ENCODE results near the gene DZIP1. TPM values are rescaled to one million over a fixed set of nuclear protein-coding genes. Genes with fewer than 3 reads are reported as not detected.

The DZIP1 gene
- total and polyA plus RNA-seq, 2 donors (not counting 1 experiment from before 2014, with no cell fraction given) = not detected

DNA sequence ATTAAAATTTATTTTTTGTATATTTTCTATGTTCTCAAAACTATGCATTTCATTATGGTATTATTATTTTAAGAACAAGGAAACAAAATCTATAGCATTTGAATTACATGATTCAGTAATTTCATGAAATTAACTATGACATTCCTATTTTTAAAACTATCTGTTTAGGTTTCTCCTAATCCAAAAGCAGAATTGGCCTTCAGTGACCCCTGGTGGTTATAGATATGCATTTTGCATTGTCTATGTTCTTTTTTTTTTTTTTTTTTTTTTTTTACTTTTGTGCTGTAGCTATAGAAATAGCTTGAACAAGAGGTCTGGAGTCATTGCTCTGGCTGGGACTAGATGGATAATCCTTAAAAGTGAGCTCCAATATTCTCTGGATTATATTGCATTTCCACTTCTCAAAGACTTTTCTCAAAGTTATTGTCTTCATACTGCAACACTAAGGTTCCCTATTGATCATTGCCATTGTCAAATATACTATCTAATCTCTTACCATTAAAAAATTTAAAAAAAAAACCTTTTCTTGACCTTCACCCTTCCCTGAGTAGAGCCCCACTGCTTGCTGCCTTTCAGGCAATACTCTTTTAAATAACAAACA lies 16.6 kb upstream of the DZIP1 start:
- H3K79me2 ChIP-seq (ENCODE audit: control insufficient read depth, insufficient read depth, low read length) = no peaks in the 10 kb centered on the region
- H3K27me3 ChIP-seq (replicated peaks in 1 of 4; ENCODE audit: control extremely low read depth in 1 of 4, control insufficient read depth in 3 of 4, insufficient read depth in 4 of 4, low read length in 3 of 4) = no peaks in the 10 kb centered on the region
- H3K4me1 Mint-ChIP-seq = no peaks in the 10 kb centered on the region
- no peaks in the 10 kb centered on the region for H4K20me1 ChIP-seq (ENCODE audit: control insufficient read depth, insufficient read depth, low read length, poor library complexity, severe bottlenecking)
- no peak for TF ChIP-seq EZH2 (IDR thresholded peaks at IDR 0.05; ENCODE audit: borderline replicate concordance, insufficient read depth, low read depth, low read length, poor library complexity, severe bottlenecking)
- TF ChIP-seq, protein P1, sequence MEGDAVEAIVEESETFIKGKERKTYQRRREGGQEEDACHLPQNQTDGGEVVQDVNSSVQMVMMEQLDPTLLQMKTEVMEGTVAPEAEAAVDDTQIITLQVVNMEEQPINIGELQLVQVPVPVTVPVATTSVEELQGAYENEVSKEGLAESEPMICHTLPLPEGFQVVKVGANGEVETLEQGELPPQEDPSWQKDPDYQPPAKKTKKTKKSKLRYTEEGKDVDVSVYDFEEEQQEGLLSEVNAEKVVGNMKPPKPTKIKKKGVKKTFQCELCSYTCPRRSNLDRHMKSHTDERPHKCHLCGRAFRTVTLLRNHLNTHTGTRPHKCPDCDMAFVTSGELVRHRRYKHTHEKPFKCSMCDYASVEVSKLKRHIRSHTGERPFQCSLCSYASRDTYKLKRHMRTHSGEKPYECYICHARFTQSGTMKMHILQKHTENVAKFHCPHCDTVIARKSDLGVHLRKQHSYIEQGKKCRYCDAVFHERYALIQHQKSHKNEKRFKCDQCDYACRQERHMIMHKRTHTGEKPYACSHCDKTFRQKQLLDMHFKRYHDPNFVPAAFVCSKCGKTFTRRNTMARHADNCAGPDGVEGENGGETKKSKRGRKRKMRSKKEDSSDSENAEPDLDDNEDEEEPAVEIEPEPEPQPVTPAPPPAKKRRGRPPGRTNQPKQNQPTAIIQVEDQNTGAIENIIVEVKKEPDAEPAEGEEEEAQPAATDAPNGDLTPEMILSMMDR (IDR thresholded peaks at IDR 0.05) = peak; percentile 82
- ChIA-PET CTCF (interaction anchor here (0.9 to 1.9 kb wide), 8 partner anchors 10 to 473 kb away, joined by 3 to 8 read pairs (median 4); partner anchors contain the start of gene DNAJC3), POLR2A (no interaction called here)
- peaks cover 3 to 4% (median 3%) of the 10 kb centered on the region in 3 donors for H3K9me3 ChIP-seq (ENCODE audit: control extremely low read depth in 1 of 3, control insufficient read depth in 2 of 3, insufficient read depth in 1 of 3, low read length in 2 of 3)
- H3K27ac ChIP-seq (ENCODE audit: low read length in 2 of 2) = no peak overlapping the region
- no peak for ATAC-seq (ENCODE audit: low read depth)
- intact Hi-C loops (cut with micrococcal nuclease) = no loop called here
- no peaks in the 10 kb centered on the region for H3K36me3 ChIP-seq (replicated peaks in 1 of 2; ENCODE audit: control extremely low read depth in 1 of 2, control insufficient read depth in 1 of 2, extremely low read depth in 1 of 2, insufficient read depth in 2 of 2, low read length in 1 of 2)
- peaks cover 11% of the 10 kb centered on the region for H3K9me3 Mint-ChIP-seq (ENCODE audit: insufficient read depth)
- no peak overlapping the region for H3K4me3 ChIP-seq (ENCODE audit: control extremely low read depth in 1 of 5, extremely low read depth in 1 of 5, insufficient read depth in 1 of 5, low read depth in 2 of 5, low read length in 4 of 5)
- no peak overlapping the region for H2AFZ ChIP-seq (ENCODE audit: insufficient read depth, low read depth, low read length, poor library complexity, severe bottlenecking)
- peaks cover 12% of the 10 kb centered on the region for H3K27me3 Mint-ChIP-seq
- peak; percentile 37 for DNase-seq
- H3K27ac Mint-ChIP-seq = no peak overlapping the region
- no peak overlapping the region for H3K4me2 ChIP-seq (replicated peaks; ENCODE audit: low read depth, low read length, poor library complexity, severe bottlenecking)
- H3K4me3 Mint-ChIP-seq = no peak overlapping the region
- H3K9ac ChIP-seq (ENCODE audit: low read length) = no peak overlapping the region
- no peaks in the 10 kb centered on the region for H3K4me1 ChIP-seq (ENCODE audit: control insufficient read depth in 2 of 2, insufficient read depth in 2 of 2, low read length in 2 of 2)

DNA sequence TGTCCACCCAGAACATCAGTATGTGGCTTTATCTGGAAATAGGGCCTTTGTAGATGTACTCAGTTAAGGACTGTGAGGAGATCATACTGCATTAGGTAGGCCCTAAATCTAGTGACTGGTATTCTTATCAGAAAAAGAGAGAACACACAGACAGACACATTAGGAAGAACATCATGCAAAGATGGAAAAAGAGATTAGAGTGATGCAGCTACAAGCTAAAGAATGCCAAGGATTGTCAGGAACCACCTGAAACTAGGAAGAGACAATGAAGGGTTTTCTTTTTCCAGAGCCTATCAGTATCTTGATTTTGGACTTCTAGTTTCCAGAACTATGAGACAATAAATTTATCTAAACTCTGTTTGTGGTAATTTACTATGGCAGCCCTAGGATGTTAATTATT lies 15.0 kb upstream of the DZIP1 start:
- Histone ChIP-seq H3K4me1 (ENCODE audit: control insufficient read depth in 2 of 2, insufficient read depth in 2 of 2, low read length in 2 of 2) (no peaks in the 10 kb centered on the region), H4K20me1 (ENCODE audit: control insufficient read depth, insufficient read depth, low read length, poor library complexity, severe bottlenecking) (no peaks in the 10 kb centered on the region), H3K27me3 (replicated peaks in 1 of 4; ENCODE audit: control extremely low read depth in 1 of 4, control insufficient read depth in 3 of 4, insufficient read depth in 4 of 4, low read length in 3 of 4) (no peaks in the 10 kb centered on the region), H3K36me3 (replicated peaks in 1 of 2; ENCODE audit: control extremely low read depth in 1 of 2, control insufficient read depth in 1 of 2, extremely low read depth in 1 of 2, insufficient read depth in 2 of 2, low read length in 1 of 2) (no peaks in the 10 kb centered on the region), H3K9me3 (ENCODE audit: control extremely low read depth in 1 of 3, control insufficient read depth in 2 of 3, insufficient read depth in 1 of 3, low read length in 2 of 3) (peaks cover 0 to 5% (median 3%) of the 10 kb centered on the region in 3 donors), H3K9ac (ENCODE audit: low read length) (no peak overlapping the region), H2AFZ (ENCODE audit: insufficient read depth, low read depth, low read length, poor library complexity, severe bottlenecking) (no peak overlapping the region), H3K4me2 (replicated peaks; ENCODE audit: low read depth, low read length, poor library complexity, severe bottlenecking) (no peak overlapping the region), H3K27ac (ENCODE audit: low read length in 2 of 2) (no peak overlapping the region), H3K79me2 (ENCODE audit: control insufficient read depth, insufficient read depth, low read length) (no peaks in the 10 kb centered on the region), H3K4me3 (ENCODE audit: control extremely low read depth in 1 of 5, extremely low read depth in 1 of 5, insufficient read depth in 1 of 5, low read depth in 2 of 5, low read length in 4 of 5) (no peak overlapping the region)
- Mint-ChIP-seq H3K9me3 (ENCODE audit: insufficient read depth) (peaks cover 4% of the 10 kb centered on the region), H3K27me3 (peaks cover 16% of the 10 kb centered on the region), H3K27ac (no peak overlapping the region), H3K4me3 (no peak overlapping the region), H3K4me1 (no peaks in the 10 kb centered on the region)
- ChIA-PET CTCF (interaction anchor here (1.9 kb wide), 1 partner anchor 174 kb away, joined by 8 read pairs; no protein-coding TSS in a partner anchor), POLR2A (no interaction called here)
- ATAC-seq (ENCODE audit: low read depth) (no peak), DNase-seq (no peak)
- intact Hi-C loops (cut with micrococcal nuclease) = no loop called here
- TF ChIP-seq, protein P1 (IDR thresholded peaks at IDR 0.05) = no peak
- TF ChIP-seq EZH2 (IDR thresholded peaks at IDR 0.05; ENCODE audit: borderline replicate concordance, insufficient read depth, low read depth, low read length, poor library complexity, severe bottlenecking) = no peak
